Adrenal gland (tissue), 5 donors: Measurements from ENCODE around the gene PRAF2.

ENCODE experiments used
- POLR2A ChIP-seq, 2 donors: fragments of 450-650 bp; IDR thresholded peaks; one replicate each; pipeline ENCODE4 v1.6.1; 2017; ENCODE audit warnings: antibody characterized with exemption in 2 of 2, mild to moderate bottlenecking in 2 of 2, moderate library complexity in 1 of 2
- TF ChIP-seq, protein P1 (sequence below), 6 experiments: fragments of 450-650 bp in 4 of 6; fragments of 200-600 bp in 2 of 6; sonication (generic) in 1 of 6; IDR thresholded peaks; 1 replicate in 5 of 6; 2 replicates in 1 of 6; pipeline versions ENCODE4 v1.5.1 to v1.8.0; 2016 to 2021; ENCODE audit warnings: antibody characterized with exemption in 6 of 6, mild to moderate bottlenecking in 2 of 6, moderate library complexity in 1 of 6
- donor health status: DM: no; HTN: no; CAD: no.

DNA sequence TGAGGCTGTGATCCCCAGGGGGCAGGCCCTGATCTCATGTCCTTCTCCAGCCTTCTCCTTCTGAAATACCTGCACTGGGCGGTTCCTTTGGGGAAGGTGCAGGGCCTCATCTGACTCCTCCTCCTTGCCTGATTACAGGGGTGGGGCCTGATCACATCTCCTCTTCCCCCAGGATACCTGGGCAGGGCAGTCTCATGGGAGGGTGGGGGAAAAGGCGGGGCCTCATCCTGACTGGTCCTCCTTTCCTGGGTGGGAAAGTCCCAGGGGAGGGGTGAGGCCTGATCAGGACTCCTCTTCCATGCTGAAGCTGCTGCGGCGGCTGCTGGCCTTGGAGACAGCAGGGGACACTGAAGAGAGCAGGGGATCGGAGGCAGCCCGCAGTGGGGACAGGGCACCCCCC is 43.9 kb downstream of the PRAF2 start:
- TF ChIP-seq, protein P1, sequence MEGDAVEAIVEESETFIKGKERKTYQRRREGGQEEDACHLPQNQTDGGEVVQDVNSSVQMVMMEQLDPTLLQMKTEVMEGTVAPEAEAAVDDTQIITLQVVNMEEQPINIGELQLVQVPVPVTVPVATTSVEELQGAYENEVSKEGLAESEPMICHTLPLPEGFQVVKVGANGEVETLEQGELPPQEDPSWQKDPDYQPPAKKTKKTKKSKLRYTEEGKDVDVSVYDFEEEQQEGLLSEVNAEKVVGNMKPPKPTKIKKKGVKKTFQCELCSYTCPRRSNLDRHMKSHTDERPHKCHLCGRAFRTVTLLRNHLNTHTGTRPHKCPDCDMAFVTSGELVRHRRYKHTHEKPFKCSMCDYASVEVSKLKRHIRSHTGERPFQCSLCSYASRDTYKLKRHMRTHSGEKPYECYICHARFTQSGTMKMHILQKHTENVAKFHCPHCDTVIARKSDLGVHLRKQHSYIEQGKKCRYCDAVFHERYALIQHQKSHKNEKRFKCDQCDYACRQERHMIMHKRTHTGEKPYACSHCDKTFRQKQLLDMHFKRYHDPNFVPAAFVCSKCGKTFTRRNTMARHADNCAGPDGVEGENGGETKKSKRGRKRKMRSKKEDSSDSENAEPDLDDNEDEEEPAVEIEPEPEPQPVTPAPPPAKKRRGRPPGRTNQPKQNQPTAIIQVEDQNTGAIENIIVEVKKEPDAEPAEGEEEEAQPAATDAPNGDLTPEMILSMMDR (IDR thresholded peaks at IDR 0.05), result no peak
- TF ChIP-seq POLR2A (IDR thresholded peaks at IDR 0.05), result no peak
